MV-4-11 (cell line): ENCODE data around the gene AP3M1.
"Not testable (repeated sequence)": the region's sequence is repeated elsewhere in the genome, so short reads cannot be mapped to it uniquely, and the experiment has no call there.

Experiments used
- DNase-seq: peaks from one replicate; lab custom pipeline; 2025; lab: John Stamatoyannopoulos, UW

Gene AP3M1

DNA sequence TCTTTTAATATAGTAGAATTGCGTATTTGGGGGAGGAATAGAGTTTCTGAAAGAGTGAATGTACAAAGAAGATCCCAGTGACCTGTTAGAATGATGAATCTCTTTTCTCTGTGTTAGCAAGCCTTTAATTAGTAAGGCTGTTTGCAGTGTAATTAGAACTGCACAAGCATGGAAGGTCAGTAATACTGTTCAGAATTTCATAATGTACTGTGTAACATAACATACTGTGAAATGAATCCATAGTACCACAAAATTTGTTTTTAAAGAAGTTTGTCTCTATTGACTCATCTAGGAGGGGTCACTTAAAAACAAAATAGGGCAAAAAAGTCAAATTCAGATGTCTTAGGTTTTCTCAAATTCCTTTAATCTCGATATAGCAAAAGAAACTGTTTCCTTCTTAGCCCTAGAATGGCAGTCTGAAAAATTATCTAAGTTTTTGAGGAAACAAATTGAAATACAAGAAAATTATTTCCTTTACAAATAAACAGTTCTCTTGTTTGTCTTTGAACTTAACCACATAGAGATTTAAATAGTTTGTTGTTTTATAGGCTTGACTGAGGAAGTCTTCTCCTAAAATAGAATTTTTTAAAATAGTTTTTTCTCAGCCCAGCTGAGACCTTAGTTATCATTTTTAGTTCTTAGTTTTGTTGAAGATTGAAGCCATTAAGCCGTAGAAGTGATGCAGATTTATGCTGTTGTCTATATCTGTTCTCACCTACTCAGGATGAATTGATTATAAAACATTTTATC, 12.9 kb upstream of the AP3M1 start:
- DNase-seq = no peak

DNA sequence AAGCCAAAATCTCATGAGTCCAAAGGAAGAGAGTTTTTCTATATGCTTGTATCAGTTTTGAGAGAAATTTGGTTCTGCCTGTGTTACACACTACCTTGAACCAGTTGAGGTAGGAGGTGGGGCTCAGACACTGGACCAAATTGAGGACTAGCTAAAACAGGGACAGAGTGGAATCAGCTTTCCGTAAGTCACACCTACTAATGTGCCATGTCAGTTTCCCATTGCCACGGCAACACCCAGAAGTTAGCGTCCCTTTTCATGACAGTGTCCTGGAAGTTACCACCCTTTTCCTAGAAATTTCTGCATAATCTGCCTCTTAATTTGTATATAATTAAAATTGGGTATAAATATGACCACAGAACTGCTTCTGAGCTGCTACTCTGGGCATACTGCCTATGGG, 9.4 kb upstream of the AP3M1 start:
- DNase-seq = no peak

DNA sequence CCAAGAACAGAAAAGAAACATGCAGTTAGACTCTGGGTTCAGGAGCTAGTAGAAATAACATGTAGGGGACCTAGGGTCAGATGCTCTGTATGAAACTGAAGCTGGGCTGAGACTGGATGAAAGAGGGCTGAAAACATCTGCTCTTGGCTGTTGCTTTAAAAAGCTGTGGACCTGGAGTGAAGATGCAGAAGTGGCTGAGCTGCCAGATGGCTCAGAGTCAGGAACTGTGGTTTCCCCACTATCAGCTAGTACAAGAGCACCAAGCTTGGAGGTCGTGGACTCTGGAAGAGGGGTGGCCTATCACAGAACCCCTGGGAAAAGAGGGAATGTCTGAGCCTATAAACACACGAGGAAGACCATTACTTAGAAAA, 6.3 kb upstream of the AP3M1 start:
- peak; percentile 45 for DNase-seq

DNA sequence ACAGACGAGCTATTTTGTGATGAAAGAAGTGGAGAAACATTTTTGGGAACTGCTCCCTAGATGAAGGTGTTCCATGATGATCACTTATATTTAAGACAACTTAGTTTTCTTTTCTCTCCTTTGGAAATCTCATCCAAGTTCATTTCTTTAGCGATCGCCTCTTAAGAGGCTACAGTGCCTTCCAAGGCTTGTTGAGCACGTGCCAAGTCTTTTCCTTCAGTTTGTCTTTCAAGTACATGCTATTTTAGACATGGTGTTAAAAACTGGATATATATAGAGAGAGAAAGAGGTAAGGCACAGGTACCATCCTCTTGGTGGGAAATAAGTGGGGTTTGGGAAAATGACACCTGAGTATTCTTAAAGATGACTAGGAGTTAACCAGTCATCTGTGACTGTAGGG, 3.0 kb upstream of the AP3M1 start:
- no peak for DNase-seq

DNA sequence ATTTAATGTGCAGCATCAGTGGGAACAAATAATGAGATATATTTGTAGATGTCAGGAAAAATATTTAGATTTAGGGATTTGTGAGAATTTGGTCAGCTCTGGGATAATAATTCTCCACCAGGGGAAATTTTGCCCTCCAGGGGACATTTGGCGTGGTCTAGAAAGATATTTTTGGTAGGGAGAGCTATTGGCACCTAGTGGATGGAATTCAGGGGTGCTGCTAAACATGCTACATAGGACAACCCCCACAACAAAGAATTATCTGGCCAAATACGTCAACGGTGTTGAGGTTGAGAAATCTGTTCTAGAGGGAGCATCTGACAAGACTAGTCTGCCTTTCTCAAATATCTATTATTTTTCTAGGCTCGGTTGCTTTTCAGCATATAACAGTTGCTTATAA, 2.5 kb upstream of the AP3M1 start:
- no peak for DNase-seq

DNA sequence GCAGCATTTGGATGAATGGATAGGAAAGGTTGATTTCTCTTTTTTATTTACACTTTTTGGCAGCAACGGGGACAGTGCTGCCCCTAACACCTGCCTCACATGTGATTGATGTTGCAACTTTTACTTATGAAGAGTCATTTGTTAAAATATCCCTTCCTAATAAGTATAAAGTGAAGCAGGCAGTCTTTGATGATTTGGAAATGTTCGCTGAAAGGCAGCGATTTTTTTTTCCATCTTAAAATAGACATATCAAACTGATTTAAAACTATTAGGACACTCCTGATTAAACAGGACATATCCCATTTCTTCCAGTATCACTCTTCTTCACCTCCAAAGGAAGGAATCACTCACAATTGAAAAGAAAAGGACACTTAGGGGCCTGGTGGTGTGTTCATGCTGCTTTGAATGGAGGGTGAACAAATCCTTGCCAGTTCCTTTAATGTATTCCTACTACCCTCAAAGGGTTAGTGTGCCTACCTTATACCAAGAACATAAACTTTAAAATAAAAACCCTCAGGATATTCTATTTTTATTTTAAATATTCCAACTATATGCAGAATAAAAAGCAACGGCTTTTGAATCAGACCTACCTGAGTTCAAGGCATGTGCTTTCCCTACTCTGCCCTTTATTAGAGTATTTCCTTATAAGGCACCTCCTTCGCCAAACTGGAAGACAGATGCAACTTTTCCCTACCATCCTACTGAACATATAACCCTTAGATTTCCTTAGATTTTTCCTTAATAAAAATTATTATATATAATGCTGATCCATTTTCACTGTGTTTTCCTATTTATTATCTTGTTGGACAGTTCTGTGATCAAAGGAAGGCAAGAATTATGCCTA, 1.5 kb upstream of the AP3M1 start:
- DNase-seq = no peak

DNA sequence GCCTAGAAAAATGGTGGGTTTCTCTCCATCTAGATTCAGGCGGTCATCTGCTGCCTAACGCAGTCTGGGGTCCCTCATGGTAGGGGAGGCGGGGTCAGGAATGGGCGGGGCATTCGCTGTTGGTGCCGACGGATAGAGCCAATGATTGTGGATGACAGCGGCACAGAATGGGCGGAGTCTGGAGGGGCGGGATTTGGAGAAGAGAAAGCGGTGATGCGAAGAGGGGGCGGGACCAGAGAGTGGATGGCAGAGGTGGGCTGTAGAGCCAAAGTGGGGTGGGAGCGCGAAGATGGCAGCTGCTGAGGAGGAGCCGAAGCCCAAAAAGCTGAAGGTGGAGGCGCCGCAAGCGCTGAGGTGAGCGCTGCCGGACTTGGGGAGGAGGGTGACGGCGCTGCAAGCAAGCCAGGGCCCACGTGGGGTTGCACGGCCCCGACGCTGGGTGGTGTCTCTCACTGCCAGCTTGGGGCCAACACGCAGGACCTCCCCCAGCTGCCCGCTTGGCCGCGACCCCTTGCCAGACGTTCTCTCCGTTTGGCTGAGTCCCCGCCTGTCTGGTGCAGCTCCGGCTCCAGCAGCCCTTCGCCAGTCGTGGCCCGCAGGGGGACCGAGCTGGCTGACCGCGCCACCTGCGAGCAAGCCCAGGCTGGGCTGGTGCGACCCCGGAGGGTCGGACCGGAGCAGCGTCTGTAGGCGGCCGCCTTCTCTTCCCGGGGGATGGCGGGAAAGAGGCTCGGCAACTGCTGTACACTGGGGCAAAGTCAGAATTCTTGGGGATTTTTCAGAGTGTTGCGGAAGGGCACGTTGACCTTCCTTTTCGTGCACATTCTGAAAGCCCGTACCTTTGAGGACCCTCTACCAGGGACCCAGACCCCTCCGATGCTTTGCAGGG, 606 bp upstream of the AP3M1 start, which contains the start of gene ADK:
Gene ADK (plus strand): TSS at position 232 of the 889 bp plus-strand sequence. CDS start 58 bp downstream, at position 290.
- DNase-seq = peak; percentile 97

DNA sequence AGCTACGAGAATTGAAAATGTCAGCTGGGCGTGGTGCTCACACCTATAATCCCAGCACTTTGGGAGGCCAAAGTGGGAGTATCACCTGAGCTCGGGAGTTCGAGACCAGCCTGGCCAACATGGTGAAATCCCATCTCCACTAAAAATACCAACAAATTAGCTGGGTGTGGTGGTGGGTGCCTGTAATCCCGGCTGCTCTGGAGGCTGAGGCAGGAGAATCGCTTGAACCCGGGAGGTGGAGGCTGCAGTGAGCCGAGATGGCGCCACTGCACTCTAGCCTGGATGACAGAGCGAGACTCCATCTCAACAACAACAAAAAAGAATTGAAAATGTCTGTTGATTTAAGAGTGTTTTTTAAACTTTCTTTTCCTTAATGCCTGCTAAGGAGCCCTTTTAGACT, 3.6 kb downstream of the AP3M1 start:
- not testable (repeated sequence) for DNase-seq

DNA sequence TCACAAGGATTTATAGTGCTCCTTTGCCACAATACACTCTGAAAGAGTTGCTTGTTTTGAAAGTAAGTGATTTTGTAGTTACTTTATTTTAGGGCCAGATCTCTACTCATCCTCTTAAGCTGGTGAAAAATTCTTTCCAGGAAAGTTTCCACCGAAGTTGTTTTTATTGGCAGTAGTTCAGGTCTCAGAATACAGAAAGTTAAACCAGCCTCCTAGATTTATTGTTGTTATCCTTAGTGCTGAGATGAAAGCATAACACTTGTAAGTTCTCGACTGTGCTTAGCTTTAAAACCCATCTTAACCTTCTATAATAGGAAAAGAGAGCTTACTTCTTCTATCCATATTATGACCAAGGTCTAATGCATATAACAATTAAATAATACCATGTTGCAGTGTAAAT, 5.5 kb downstream of the AP3M1 start:
- DNase-seq = no peak

DNA sequence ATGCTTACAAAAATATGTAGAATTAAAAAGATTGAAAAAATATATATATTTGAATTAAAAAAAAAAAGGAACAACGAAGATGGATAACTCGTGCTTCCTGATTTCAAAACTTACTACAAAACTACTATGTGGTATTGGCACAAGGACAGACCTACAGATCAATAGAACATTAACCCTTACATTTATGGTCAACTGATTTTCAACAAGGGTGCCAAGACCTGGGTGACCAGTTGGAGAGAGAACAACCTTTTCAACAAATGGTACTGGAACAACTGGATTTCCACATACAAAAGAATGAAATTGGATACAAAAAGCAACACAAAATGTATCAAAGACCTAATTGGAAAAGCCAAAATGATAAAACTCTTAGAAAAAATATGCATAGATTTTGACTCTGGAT, 10.1 kb downstream of the AP3M1 start:
- no peak for DNase-seq

DNA sequence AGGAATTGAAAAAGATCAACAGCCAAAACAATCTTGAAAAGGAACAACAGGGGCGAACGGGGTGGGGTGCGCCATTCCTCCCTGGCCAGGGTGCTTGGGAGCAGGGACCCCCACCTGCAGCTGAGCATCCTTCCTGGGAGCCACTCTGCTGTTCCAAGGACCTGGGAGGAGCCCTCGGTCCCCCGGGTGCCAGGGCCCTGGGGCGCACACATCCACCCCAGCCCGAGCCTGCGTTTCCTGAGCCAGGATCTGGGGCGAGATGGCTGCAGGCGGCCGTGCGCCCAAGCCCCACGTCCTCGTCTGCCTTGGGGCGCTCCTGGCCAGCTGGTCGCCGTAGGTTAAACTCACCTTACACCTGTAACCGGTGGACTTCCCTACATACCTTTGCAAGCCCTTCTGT, 10.6 kb downstream of the AP3M1 start:
- DNase-seq = no peak

DNA sequence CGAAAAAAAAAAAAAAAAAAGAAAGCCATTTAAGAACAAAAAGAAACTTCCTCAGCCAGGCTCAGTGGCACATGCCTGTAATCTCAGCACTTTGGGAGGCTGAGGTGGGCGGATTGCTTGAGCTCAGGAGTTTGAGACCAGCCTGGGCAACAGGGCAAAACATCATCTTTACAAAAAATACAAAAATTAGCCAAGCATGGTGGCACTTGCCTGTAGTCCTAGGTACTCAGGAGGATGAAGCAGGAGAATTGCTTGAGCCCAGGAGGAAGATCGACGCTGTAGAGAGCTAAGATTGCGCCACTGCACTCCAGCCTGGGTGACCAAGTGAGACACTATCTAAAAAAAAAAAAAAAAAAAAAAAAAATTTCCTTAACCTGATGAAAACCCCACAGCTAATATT, 12.0 kb downstream of the AP3M1 start:
- peak; percentile 8 for DNase-seq

DNA sequence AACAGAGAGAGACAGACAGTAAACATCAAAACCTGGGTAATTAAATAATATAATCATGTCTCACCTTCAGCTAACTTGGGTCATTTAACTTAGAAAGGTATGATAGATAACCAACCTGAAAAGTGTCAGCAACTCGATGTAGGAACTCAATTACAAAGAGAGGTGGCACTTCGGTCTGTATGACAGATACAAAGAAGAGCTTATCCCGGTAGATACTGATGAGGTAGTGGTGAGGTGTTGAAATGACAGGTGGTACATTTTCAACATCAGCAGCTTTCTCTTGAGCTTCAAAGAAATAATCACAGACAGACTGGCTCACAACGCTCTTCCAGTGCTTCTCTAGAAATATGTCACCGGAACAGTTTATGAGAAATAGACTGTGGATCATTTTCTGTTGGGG, 12.6 kb downstream of the AP3M1 start:
- no peak for DNase-seq

DNA sequence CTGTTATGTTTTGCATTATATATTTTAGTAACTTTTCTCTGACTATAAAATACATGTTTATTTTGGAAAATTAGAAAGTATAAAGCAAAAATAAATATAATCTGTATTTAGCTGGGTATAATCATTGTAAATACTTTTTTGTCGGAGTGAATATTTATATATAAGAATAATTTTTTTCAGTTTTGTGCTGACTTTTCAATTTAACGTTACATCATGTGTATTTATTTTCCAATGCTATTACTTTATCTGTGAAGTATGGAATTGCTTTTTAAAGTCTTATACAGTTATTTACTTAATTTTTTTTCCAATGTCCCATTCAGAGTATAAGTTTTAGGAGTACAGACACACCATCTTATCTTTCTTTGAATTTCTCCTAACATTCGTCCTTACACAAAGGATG, 15.2 kb downstream of the AP3M1 start:
- DNase-seq = no peak

DNA sequence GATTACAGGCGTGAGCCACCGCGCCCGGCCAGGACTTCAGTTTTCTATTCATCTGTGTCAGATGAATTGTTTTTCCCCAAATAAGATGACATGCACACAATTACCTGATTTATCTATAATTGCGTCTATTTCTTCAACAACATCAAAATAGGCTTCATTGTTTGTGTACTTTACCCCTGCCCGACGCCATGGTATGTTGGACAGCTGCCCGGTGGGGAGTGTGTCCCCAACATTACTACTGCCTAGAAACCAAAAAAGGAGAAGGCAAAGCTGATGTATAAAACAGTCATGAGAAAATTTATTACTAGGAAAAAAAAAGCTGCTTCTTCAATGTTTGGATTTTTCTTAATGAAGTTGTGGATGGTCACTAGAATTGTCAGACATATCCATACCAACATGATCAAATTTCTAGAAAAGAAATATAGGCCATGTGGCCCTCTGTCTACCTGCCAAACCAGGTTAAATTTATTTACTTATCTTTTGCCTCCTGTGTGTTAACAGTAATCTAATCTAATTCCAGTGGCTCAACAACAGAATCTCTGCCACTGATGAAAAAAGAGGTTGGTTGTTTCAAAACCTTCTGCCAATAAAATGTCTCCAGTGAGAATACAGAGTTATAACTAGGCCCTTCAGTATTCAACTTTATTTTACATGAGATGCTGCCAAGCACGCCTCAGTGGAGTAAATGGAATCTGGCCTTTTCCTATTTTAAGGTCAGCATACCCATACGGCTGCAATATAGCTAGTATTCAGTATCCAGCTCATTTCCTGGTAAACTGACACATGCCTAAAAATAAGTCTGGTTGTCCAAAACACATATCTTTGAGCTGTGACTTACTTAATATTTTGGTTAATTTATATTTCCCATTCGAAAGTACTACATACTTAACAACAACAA, 16.5 kb downstream of the AP3M1 start:
- no peak for DNase-seq

DNA sequence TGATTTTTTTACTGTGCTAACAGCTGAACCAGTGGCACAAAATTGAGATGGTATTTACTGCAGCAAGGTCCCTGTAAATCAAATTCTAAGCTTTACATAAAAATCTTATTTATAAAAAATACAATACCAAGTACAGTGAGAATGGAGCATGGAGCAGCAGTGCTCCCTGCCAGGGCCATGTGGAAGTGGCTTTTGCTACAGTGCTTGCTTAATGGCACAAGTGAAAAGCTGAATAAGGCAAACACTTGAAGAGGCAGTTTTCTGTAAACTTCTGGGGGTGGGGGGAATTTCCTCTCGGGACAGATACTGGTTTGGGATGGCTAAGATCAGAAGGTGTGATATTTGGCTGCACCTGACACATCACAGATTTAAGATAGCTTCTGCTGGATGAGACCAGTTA, 27.5 kb downstream of the AP3M1 start:
- DNase-seq = peak; percentile 11

DNA sequence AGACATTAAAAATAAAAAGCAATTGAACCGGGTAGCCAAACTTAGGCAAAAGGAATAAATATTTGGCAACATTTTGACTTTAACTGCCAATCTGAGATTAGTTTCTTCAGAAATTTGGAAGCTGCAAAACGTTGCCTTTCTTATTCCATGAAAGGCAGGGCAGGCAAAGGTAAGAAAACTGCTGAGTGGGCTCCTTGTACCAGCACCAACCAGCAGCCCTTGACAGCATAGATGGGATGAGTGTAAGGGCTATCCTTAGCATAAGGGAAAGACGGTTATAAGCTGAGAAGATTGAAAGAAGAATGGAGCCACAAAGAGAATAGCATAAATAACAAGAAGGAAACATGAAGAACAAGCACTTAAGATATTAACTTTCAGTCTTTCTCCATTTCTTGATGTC, 28.6 kb downstream of the AP3M1 start:
- no peak for DNase-seq

DNA sequence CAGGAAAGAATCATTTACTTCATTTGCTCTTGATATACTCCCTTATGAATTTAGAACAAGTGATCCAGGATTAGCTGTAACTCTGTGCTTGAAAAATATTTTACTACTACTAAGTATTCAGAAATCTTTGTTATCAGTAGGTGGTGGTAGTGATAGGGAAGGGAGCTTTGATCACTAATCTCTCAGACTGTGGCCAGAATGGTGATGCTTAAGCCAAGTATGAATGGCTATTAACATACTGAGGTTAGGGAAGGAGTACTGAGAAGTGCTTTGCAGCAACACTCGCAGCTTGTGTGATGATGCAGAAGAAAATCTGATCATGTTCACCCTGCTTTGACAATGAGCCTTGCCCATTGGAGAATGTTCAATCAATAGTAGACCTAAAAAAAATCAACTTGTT, 29.3 kb downstream of the AP3M1 start:
- DNase-seq = no peak

DNA sequence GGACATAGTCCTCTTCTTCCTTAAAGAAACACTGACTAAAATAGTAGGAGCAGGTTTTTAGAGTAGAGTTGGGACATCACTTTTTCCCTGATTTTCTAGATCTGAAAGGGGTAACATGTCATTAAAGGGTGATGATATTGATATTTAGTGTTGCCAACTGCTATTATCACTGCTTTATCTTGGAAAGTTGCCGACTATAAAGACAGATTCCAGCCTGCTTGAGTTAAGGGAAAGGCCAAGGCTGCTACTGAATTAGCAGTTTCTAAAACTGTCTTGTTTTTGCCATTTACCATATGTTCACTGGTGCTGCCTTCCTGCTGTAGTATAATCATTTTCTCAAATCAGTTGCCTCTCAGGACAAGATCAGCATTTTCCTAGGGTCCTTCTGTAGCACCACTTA, 29.7 kb downstream of the AP3M1 start:
- no peak for DNase-seq

DNA sequence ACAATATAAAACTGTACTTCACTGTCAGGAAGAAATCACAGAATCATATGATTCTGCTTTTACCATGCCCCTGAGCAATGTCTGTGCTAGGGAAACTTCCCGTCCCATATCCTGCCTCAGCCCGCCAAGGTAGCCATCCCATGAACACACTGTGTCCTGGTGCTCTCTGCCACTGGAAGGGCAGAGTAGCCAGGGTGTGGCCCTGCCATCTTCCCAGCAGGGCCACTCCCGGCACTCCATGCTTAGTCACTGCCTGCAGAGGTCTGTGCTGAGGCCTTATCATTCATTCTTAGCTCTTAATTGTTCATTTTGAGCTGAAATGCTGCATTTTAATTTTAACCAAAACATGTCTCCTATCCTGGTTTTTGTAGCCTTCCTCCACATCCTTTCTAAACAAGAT, 31.8 kb downstream of the AP3M1 start:
- DNase-seq = no peak

DNA sequence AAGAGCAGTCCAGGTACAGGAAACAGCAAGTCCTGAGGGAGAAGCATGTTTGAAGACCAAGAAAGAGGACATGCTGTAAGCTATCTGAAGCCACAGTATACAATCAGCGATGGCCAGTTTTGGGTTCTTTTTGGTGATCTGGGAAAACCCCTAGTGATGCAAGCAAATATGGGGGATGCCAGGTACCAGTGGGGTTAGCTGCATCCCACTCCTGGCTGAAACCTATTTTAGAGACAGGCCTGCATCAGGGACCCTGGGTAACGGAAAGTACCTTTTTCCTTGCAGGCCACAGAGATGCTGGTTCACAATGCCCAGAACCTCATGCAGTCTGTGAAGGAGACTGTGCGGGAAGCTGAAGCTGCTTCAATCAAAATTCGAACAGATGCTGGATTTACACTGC, 32.9 kb downstream of the AP3M1 start:
- DNase-seq = no peak
